GM10266 (cell line): Measurements from ENCODE around the gene TMEM98.
"Not testable (repeated sequence)": the region's sequence is repeated elsewhere in the genome, so short reads cannot be mapped to it uniquely, and the experiment has no call there.

Experiments
- DNase-seq: peaks from one replicate; pipeline ENCODE4 v3.0.0; 2012; ENCODE audit errors: extremely low spot score
- CTCF ChIP-seq: IDR thresholded peaks from 2 replicates; pipeline ENCODE4 v1.5.1; 2012; ENCODE audit warnings: mild to moderate bottlenecking, low read depth; ENCODE audit not compliant: control insufficient read depth, insufficient read depth; ENCODE audit errors: missing control alignments

The TMEM98 gene

GRCh38 chr17:32917081-32917480 lies 10.9 kb upstream of the TMEM98 start:
- no peak for DNase-seq
- TF ChIP-seq CTCF = no peak

GRCh38 chr17:32917842-32918241 lies 10.1 kb upstream of the TMEM98 start:
- no peak for TF ChIP-seq CTCF
- DNase-seq = no peak

- not testable (repeated sequence) for DNase-seq
These were observed 8.1 kb upstream of the TMEM98 start for GRCh38 chr17:32919876-32920275.

GRCh38 chr17:32920293-32920692 lies 7.7 kb upstream of the TMEM98 start:
- no peak for TF ChIP-seq CTCF
- DNase-seq = no peak

GRCh38 chr17:32921017-32921416 lies 6.9 kb upstream of the TMEM98 start:
- no peak for TF ChIP-seq CTCF
- DNase-seq = no peak

GRCh38 chr17:32923905-32924304 lies 4.0 kb upstream of the TMEM98 start:
- not testable (repeated sequence) for DNase-seq

- DNase-seq = no peak
- TF ChIP-seq CTCF = no peak
These were observed 1.8 kb upstream of the TMEM98 start for GRCh38 chr17:32926183-32926582.

GRCh38 chr17:32926789-32927188 lies 1.2 kb upstream of the TMEM98 start:
- DNase-seq = not testable (repeated sequence)

- no peak for TF ChIP-seq CTCF
- DNase-seq = no peak
These were observed 691 bp upstream of the TMEM98 start for GRCh38 chr17:32927201-32927723.
